RWPE2 (cell line): ENCODE measurements around the gene TMEM253.

Source experiments
- ATAC-seq: fragments of 200-7000 bp; cut with Tn5 transposase; 3 replicates; pipeline ENCODE4 v1.9.1; 2021; ENCODE audit warnings: low read depth
- DNase-seq: peaks from one replicate; pipeline ENCODE4 v3.0.0-alpha.2; 2020; ENCODE audit warnings: low spot score
- H3K27ac ChIP-seq: fragments of 450-650 bp; 2 replicates; pipeline ENCODE4 v1.5.1; 2017; ENCODE audit warnings: mild to moderate bottlenecking; ENCODE audit not compliant: poor library complexity, severe bottlenecking
- H3K27me3 ChIP-seq: fragments of 250-450 bp; sonication (Bioruptor Pico); 2 replicates; pipeline ENCODE4 v1.5.1; 2021; ENCODE audit warnings: mild to moderate bottlenecking, moderate library complexity; ENCODE audit not compliant: insufficient read depth, poor library complexity, severe bottlenecking
- H3K36me3 ChIP-seq: fragments of 250-450 bp; sonication (Bioruptor Pico); 2 replicates; pipeline ENCODE4 v1.5.1; 2020; ENCODE audit warnings: low read depth, mild to moderate bottlenecking, moderate library complexity
- H3K4me1 ChIP-seq: fragments of 250-450 bp; sonication (Bioruptor Pico); 2 replicates; pipeline ENCODE4 v1.5.1; 2021; ENCODE audit warnings: mild to moderate bottlenecking, moderate library complexity; ENCODE audit not compliant: insufficient read depth, poor library complexity, severe bottlenecking
- H3K4me3 ChIP-seq: fragments of 250-450 bp; sonication (Bioruptor Pico); 2 replicates; pipeline ENCODE4 v1.5.1; 2021; ENCODE audit warnings: mild to moderate bottlenecking, moderate library complexity; ENCODE audit not compliant: severe bottlenecking
- H3K9me3 ChIP-seq: fragments of 250-450 bp; sonication (Bioruptor Pico); 2 replicates; pipeline ENCODE4 v1.5.1; 2021; ENCODE audit warnings: mild to moderate bottlenecking, moderate library complexity; ENCODE audit not compliant: severe bottlenecking
- CTCF ChIP-seq: fragments of 450-650 bp; IDR thresholded peaks from one replicate; pipeline ENCODE4 v1.5.1; 2017; ENCODE audit warnings: mild to moderate bottlenecking, moderate library complexity; ENCODE audit not compliant: poor library complexity, severe bottlenecking

Gene TMEM253

GRCh38 chr14:21078726-21079125 lies 22.1 kb upstream of the TMEM253 start:
- Histone ChIP-seq H3K36me3 (peaks cover 23% of the 10 kb centered on the region), H3K27me3 (no peaks in the 10 kb centered on the region), H3K9me3 (no peaks in the 10 kb centered on the region), H3K27ac (no peak overlapping the region), H3K4me1 (no peaks in the 10 kb centered on the region), H3K4me3 (no peak overlapping the region)
- ATAC-seq (no peak), DNase-seq (no peak)
- TF ChIP-seq CTCF = no peak

GRCh38 chr14:21081521-21082142 lies 19.2 kb upstream of the TMEM253 start:
- H3K4me1 ChIP-seq = no peaks in the 10 kb centered on the region
- no peaks in the 10 kb centered on the region for H3K27me3 ChIP-seq
- DNase-seq = no peak
- H3K9me3 ChIP-seq = no peaks in the 10 kb centered on the region
- peaks cover 32% of the 10 kb centered on the region for H3K36me3 ChIP-seq
- no peak for TF ChIP-seq CTCF
- no peak overlapping the region for H3K4me3 ChIP-seq
- no peak overlapping the region for H3K27ac ChIP-seq
- no peak for ATAC-seq

DNA sequence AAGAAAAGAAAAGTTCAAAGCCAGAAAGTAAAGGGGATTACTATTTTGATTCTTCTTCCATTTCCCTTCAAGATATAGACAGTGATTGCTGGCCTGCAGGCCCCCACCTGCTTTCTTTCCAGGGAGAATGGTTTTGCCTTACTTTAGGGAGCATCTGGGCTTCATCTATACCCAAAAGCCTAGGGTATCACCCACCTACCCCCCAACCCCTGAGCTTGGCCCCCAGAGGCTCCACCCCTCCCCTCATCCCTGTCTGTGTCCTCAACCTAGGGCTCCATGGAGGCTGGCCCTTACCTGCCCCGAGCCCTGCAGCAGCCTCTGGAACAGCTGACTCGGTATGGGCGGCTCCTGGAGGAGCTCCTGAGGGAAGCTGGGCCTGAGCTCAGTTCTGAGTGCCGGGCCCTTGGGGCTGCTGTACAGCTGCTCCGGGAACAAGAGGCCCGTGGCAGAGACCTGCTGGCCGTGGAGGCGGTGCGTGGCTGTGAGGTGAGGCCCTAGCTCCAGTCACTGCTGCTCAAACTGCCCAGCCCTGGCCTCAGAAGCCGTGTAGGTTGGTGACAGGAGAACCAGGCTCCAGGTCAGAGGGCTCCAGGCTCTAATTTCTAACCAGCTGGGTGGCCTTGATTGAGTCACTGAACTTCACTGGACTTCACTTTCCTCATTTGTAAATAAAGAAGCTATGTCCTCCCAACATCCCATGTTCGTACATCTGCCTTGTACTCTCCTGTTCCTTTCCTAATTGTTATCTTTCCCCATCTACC lies 17.1 kb upstream of the TMEM253 start:
- DNase-seq (no peak), ATAC-seq (no peak)
- Histone ChIP-seq H3K27me3 (no peaks in the 10 kb centered on the region), H3K4me3 (no peak overlapping the region), H3K36me3 (peaks cover 26% of the 10 kb centered on the region; the same call in 1 of the 2 replicates), H3K27ac (no peak overlapping the region), H3K9me3 (no peaks in the 10 kb centered on the region), H3K4me1 (no peaks in the 10 kb centered on the region)
- no peak for TF ChIP-seq CTCF

DNA sequence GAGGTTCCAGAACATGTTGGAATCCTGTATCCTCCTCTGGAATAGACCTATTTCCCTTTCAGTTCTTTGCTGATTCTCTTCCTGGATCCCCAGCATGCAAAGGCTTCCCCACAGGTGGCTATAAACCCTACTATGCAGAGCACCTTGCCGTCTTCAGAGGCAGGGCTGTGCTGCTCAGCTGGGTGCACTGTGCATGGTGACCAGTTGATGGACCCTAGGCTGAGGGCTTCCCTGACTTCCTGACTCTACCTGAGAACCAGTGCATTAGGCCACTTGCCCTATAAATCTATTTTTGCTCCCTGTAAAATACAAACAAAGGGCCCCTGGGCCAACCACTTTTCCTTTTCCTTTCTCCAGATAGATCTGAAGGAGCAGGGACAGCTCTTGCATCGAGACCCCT lies 16.5 kb upstream of the TMEM253 start:
- ATAC-seq = no peak
- Histone ChIP-seq H3K27ac (no peak overlapping the region), H3K4me3 (no peak overlapping the region), H3K36me3 (peaks cover 26% of the 10 kb centered on the region; the same call in 1 of the 2 replicates), H3K4me1 (no peaks in the 10 kb centered on the region), H3K27me3 (no peaks in the 10 kb centered on the region), H3K9me3 (no peaks in the 10 kb centered on the region)
- DNase-seq = no peak
- TF ChIP-seq CTCF = no peak
